Superior temporal gyrus (tissue), 1 donor: ENCODE measurements around the gene TKTL1.
"Not testable (repeated sequence)": the region's sequence is repeated elsewhere in the genome, so short reads cannot be mapped to it uniquely, and the experiment has no call there.

Experiments used
- DNase-seq: peaks from one replicate; pipeline ENCODE4 v3.0.0-alpha.2; 2016; ENCODE audit errors: extremely low spot score

TKTL1 gene

GRCh38 chrX:154309041-154309775 lies 13.6 kb downstream of the TKTL1 start:
- DNase-seq = no peak

GRCh38 chrX:154310616-154311536 lies 15.3 kb downstream of the TKTL1 start:
- no peak for DNase-seq

GRCh38 chrX:154312116-154312515 lies 16.5 kb downstream of the TKTL1 start:
- DNase-seq = no peak

GRCh38 chrX:154313147-154313546 lies 17.6 kb downstream of the TKTL1 start:
- DNase-seq = no peak

GRCh38 chrX:154315416-154315815 lies 19.8 kb downstream of the TKTL1 start:
- no peak for DNase-seq

GRCh38 chrX:154317391-154317995 lies 21.9 kb downstream of the TKTL1 start:
- no peak for DNase-seq

- no peak for DNase-seq
Measured at GRCh38 chrX:154320406-154320805, 24.8 kb downstream of the TKTL1 start.

GRCh38 chrX:154321152-154321551 lies 25.6 kb downstream of the TKTL1 start:
- DNase-seq = no peak

GRCh38 chrX:154321594-154321993 lies 26.0 kb downstream of the TKTL1 start:
- no peak for DNase-seq

GRCh38 chrX:154322890-154323289 lies 27.3 kb downstream of the TKTL1 start:
- DNase-seq = no peak

GRCh38 chrX:154323537-154323936 lies 27.9 kb downstream of the TKTL1 start:
- no peak for DNase-seq

- no peak for DNase-seq
Measured at GRCh38 chrX:154325541-154325940, 29.9 kb downstream of the TKTL1 start.

- no peak for DNase-seq
Measured at GRCh38 chrX:154327038-154327820, 31.6 kb downstream of the TKTL1 start.

GRCh38 chrX:154328646-154329045 lies 33.1 kb downstream of the TKTL1 start:
- no peak for DNase-seq

GRCh38 chrX:154329294-154329693 lies 33.7 kb downstream of the TKTL1 start:
- DNase-seq = no peak

GRCh38 chrX:154332561-154332960 lies 37.0 kb downstream of the TKTL1 start:
- DNase-seq = no peak

GRCh38 chrX:154333116-154333515 lies 37.5 kb downstream of the TKTL1 start:
- DNase-seq = no peak

- no peak for DNase-seq
Measured at GRCh38 chrX:154333837-154334271, 38.3 kb downstream of the TKTL1 start.

- no peak for DNase-seq
Measured at GRCh38 chrX:154334496-154334895, 38.9 kb downstream of the TKTL1 start.

- DNase-seq = not testable (repeated sequence)
Measured at GRCh38 chrX:154341399-154342298, 46.1 kb downstream of the TKTL1 start.

GRCh38 chrX:154343063-154343462 lies 47.5 kb downstream of the TKTL1 start:
- not testable (repeated sequence) for DNase-seq
